IPS DF 19.7 (cell line): Measurements from ENCODE around the gene CERKL.

ENCODE experiments used
- DNase-seq: peaks from one replicate; pipeline ENCODE4 v3.0.0-alpha.2; 2013; ENCODE audit warnings: low read depth, low spot score

Gene CERKL

DNA sequence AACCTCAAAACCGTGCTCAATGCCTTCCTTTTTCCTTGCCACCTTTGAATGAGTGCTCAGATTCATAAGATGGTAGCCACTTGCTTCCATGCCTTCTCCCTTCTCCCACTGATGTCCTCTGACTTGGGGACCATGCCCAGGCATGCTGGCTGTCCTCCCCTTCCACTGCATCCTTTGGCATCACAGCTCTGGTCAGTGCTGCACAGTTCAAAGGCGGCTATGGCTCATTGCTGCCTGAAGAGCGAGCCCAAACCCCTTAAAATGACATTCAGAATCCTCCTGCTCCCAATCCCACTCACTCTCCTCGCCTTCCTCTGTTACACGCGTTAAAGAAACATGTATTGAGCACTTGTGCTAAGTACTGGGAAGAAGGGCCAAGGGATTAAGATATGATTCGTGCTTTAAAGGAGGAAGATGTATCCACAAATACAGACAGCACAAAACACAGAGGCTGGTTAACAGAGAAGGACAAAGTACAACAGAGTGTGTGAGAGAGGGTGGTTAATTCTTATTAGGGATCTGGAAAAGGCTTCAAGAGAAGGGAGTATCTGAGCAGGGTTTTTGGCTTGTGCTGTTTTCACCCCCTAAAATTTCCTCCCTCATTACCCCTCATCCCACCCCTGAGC is 81.8 kb downstream of the CERKL start:
- DNase-seq: no peak

DNA sequence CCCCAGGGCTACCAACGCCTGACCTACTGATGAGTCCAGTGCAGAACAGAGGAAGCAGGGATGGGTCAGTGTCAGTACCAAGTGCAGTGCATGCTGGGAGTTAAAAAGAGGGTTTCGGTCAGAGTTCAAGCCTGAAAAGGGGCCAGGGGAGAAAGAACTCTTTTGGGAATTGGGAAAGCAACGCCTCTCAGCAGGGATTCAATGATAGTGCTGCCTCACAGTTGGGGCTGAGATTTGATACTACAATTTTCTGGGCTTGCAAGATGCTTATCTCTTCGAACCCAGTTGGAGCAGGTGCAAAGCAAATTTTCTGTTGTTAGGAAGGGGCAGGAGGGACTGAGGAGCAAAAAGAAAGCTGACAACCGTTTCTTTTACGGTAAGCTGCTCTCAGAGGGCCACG is 82.6 kb downstream of the CERKL start:
- DNase-seq: no peak

DNA sequence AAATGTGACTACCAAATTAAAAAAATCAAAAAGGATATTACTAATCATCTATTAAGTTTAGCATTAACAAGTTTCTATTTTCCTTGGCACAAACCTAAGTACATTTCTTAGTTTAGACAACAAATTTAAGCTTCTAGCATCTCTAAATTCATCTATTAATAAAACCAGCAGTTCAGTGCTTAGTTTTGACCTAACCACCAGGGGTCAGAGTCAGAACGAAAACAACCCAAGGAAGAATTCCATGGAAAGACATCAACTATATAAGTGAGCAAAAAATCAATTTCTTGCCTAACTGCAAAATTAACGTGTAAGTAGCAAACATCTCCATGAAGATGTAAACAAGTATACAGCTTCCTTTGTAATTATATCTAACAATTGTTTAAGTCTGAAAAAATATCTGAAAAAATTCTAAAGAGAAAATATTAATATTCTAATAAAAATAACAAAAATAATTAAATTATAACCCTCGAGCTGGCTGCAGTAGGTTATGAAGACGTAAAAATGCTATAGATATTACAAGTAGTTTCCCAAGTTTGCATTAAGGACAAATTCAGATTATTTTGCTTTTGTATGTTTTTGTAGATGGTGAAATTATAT is 83.7 kb downstream of the CERKL start:
- DNase-seq: no peak

DNA sequence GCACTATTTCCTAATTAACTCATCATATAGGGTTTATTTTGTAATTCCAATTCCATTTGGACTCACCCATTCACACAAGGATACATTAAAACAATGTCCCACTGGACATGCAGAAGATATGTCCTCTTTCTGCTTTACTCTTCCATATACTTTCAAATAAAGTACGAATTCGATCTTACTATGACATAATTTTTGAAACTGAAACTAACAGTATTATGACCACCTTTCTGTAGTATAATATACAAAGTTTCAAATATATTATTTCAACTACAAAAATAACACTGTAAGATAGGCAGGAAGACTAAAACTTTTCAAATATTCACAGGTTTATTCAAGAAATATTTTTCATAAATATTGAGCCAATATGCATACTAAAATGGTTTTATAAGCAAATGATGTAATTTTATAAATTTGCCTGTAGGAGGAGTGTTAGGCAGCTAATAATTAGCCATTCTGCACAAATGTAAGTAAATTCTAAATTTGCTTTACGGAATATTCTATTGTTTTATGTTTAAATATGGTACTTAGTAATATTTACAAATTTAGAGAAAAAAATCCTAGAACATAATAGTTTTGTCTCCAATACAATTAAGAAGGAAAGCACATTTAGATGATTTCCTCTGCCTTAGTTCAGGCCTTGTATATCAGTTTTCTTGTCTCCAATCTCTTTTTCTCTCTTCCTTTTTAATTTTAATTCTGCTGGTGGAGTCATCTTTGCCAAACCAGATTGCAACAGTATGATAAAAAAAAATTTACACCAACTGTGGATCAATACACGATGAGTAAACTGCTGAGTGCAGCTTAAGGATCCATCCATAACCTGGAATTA is 85.9 kb downstream of the CERKL start:
- DNase-seq: no peak

DNA sequence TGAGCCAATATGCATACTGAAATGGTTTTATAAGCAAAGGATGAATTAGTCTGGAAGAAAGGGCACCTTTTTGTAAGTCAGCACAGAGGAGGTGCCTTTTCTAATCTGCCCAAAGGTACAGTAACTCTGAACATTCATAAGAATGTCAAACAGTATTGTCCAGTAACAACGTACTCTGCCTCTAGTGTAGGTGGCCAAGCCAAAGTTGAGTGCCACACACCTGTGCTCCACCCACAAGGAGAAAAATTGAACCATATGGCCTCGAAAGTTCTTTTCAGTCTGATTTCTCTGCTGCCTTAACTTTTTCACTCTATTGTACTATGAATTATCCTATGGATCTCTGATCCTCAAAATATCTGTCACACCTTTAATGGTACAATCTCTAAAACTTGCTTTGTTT is 86.8 kb downstream of the CERKL start:
- DNase-seq: no peak

DNA sequence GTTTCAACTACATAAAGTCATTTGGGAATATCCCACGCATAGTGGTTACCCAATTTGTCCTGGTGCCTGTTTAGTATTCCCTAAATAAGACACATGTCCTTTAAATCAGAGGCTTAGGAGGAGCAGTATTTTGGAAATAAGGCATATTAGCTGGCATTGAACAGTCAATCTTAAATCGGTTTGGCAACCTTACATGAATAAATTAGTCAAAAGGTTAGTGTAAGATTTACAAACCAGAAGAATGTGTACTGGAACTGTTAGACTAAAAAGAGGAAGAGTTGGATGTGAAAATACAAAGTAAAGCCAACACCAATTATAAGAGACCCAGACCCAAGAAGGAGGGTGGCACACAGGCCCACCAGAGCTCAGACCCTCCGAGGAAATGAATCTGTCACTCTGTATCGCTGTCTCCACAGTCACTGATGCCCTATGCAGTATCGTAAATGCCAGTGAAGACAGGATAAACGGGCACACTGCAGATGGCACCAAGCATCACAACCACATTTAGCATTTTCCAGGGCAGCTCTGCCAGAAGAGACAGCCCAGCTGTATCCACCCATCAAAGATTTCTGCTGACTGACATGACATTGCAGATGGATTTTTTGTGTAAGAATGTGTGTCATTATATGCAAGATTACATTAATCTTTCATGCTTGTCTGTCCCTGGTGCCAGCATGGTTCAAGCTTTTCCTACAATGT is 90.4 kb downstream of the CERKL start:
- no peak for DNase-seq

DNA sequence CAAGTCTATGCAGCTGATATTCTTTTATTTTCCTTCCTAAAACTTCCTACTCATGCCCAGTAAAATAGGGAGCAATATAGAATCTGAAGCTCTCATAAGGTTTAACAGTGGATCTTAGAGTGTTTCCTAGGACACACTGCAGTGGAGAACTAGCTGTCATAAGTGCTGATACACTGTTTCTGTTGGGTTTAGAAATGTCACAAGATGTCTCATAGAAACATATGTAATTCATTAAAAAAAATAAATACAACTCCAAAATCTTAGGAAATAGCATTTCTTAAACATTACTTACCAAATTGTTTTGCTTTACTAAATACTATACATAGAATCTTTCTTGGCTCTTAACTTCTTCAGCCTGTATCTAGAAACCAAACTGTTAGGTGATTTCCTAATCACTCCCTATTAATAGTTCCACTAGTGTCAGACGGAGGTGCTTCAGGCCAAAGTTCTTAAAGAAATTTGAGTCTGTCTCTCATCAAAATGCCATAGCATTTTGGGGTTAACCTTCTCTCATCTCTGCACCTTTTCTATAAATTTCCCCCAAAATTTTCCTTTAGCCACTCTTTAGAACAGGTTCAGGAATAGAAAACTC is 93.7 kb downstream of the CERKL start:
- DNase-seq: no peak

DNA sequence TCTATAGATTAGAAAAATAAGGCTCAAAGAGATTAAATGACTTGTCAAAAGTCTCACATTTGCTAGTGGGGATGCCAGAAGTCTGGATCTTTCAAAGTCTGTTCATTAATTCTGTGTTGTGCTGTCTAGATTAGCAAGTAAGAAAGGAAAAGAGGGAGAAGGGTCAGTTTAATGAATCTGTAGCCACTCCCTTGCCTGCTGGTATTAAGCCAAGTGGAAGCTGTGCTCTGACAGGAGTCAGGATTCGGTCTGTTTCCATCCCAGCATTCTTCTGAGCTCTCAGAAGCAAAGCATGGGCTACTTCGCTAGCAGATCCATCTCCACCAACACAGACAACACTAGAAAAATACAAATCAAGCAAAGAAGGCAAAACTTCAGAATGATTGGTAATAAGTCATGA is 98.5 kb downstream of the CERKL start:
- no peak for DNase-seq

DNA sequence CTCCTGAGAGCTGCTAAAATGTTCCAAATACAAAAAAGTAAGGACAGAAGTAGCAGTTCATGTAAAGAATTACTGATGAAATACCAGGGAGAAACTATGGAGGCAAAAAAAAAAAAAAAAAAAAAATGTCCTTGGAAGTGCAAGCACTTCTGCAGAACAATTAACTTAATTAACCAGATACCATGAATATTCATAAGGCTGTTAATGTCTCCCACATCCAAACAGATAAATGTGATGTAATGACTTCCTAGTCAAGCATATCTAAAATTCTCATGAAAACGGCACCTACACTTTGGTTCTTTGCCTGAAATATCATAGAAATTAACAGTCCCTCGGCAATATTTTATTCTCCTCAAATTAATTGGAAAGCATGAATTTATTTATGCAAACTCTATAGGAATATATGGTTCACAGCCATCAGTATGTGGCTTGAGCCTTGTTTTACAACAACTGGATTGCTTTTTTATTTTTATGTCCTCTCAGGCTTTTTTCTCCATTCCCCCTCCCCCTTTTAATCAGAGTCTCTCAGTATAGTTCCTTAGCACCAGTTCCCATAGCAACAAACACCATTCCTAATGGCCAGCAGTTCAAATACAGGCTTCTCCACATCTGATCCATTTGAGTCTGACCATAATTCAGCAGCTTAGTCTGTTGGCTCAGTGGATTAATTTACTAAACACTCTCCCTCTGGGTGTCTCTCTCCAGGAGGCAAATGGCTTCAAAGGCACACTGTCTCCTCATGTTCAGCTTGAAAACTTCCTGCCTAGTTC is 102.7 kb downstream of the CERKL start:
- no peak for DNase-seq

DNA sequence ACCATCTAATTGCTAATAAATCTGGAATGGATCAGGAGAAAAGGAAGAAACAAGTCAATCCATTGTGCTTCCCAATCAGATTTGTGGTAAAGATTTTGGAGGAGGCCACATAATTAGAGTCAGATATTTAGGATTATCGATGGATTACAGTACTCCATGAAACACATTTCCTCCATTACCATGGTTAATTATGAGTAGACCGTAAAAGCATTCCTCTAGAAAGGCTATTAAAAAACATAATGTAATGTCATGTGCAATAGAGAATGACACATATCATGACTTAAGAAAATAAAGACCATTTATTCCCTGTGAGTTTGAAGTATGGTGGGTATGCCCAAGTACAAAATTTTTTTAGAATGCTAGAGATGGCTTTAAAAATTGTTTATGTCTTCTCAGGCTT is 103.7 kb downstream of the CERKL start:
- no peak for DNase-seq

DNA sequence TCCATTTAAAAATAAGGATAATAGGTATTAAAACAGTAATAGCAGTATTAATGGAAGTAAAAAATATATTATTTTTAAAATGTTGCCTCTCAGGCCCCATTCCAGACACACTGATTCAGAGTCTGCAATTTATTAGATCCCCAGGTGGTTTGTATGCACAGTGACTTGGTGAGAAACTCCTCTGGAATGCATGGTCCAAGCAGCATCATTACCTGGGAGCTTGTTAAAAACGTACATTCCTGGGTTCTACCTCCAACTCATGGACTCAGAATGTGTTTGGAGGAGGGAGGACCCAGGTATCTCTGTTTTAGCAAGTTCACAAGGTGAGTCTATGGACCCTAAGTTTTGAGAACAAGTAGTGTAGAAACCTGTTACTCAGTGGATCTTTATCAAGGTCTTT is 104.1 kb downstream of the CERKL start:
- DNase-seq: no peak

DNA sequence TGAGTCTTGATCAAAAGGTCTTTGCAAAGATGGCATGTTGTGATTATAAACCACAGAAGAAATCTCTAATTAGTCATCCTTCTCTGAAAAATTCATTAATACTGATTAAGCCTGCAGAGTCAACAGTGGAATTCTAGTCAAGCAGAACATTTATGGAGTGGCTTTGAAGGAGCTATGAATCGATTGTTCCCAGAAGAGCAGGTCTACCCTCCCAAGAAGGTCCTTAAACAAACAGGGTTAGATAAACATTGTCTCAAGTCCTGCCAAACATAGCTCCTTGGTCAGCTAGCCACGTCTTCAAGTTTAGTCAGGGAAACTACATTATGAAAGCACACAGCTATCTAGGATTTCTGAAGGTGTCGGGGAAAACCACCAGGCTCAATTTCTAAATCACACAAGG is 110.8 kb downstream of the CERKL start:
- no peak for DNase-seq

DNA sequence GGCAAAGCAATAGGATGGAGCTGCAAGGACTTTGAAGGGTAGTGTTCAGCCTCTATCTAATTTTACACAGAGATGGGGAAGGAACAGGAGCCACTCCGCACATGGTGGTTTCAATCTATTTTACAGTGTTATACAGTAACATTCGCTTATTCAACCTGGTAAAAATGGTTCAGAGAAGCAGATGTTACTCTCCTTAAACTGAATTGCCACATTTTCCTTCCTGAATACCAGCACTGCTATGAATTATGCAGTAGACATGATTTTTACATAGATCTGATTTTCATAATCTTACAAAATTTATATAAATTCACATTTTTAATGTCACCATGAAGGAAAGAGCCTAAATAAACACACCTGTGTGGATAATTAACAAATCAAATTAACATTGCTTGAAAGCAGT is 114.7 kb downstream of the CERKL start:
- DNase-seq: no peak

DNA sequence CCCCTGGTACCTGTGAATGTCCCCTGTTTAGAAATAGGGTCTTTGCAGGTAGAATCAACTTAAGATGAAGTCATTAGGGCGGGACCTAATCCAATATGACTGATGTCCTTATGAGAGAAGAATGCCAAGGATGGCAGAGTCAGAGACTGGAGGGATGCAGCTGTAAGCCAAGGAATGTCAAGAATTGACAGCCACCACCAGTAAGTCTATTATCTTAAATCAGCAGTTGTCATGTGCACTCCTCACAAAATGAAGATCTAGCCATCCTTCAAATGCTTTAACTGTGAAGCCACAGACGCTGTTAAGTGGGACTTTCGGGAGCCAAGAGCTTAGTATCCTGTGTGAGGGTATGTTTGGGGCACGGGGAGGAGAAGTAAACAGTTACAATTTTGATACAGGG is 116.5 kb downstream of the CERKL start:
- DNase-seq: no peak

DNA sequence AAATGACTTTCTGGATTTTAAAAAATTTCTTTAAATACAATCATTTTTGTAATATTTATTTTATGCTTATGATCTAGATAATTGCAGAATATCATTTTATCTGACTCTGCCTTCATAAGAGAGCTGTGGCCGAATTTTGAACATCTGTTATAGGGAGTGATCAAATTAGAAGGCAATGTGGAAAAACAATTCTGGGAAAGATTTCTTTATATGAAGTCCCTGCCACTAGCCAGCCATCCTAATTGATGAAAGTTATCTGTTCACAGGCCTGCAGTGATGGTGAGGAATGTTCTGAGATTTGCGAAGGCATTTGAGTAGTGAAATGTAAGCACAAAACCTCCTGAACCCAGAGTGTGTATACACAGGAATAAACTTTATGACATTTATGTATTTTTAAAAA is 120.2 kb downstream of the CERKL start:
- DNase-seq: no peak

DNA sequence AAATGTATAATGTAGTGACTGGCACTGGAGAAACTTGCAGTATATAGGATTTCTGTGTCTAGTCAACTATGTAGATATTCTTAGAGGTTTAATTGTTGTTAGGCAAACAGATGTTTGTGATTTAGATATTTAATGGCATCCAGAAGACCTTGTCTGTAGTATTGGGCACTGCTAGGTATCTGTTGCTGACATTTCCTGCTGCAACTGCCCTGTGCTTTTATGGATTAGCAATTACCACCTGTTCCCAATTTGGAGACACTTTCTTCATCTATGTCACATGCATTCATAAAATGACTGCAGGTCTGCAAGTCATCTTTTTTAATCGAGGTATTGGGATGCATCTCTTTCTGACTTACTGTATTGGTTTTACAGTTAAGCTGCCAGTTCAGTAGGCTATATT is 128.5 kb downstream of the CERKL start:
- DNase-seq: no peak

DNA sequence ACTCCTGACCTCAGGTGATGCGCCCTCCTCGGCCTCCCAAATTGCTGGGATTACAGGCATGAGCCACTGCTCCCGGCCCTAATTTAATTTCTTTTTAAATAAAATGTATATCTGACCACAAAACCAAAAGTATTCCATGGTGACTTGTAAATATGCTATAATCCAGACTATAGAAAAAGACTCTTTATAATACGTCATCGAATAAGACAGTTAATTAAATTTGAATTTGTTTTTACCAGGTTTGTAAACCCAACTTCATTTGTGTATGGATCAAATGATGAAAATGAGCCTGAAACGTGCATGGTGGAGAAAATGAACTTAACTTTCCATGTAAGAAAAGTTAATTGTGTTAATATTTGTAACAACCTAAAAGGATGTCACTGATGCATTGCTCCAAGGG is 129.8 kb downstream of the CERKL start:
- DNase-seq: no peak

DNA sequence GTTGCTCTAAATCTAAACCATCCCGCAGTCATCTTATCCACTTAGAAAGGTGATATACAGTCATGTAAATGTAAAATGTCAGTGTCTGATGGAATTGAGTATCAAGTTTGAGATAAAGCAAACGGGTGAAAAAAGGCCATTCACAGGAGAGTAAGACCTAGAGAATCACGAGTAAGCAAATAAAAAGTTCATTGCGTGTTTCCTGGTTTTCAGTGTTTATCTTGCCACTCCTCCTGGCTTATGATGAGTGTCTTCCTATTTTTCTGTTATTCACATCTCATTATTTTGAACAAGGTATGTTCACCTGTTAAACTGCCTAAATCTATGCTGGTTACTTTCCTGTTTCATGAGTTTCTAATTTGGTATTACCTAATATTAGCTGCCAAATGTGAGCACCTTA is 130.9 kb downstream of the CERKL start:
- DNase-seq: no peak

DNA sequence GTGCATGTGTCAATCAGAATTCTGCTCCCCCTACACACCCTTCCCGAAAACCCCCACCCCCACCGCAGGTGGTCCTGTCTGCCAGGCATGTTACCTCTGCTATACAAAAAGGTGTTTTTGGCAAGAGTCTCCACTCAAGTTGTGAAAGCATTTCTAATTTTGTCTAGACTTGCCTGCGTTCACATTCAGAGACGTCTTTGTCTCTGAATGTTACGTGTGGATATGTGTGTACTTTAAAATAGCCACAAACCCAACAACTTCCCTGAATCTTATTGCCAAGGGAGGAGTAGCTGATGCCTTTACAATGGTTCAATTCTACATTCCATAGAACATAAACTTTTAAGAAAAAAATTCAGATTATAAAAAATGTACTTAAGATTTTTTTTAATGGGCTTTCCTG is 133.1 kb downstream of the CERKL start:
- DNase-seq: no peak

DNA sequence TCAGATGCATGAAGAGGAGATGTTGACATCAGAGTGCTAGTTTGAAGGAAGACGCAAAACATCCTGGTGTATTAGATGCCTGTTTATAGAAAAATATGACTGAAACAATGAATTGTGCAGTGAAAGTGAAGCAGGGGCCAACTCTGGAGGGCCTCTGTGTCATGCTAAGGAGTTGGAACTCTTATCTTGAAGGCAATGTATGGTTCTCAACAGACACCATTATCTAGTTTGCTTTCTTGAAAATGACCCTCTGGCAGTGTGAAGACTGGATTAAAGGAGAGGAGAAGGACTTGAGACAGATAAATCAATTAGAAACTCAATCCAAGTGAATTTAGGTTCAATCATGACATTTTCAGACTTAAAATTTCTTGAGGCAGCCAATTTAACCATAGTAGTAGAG is 136.7 kb downstream of the CERKL start:
- DNase-seq: no peak

DNA sequence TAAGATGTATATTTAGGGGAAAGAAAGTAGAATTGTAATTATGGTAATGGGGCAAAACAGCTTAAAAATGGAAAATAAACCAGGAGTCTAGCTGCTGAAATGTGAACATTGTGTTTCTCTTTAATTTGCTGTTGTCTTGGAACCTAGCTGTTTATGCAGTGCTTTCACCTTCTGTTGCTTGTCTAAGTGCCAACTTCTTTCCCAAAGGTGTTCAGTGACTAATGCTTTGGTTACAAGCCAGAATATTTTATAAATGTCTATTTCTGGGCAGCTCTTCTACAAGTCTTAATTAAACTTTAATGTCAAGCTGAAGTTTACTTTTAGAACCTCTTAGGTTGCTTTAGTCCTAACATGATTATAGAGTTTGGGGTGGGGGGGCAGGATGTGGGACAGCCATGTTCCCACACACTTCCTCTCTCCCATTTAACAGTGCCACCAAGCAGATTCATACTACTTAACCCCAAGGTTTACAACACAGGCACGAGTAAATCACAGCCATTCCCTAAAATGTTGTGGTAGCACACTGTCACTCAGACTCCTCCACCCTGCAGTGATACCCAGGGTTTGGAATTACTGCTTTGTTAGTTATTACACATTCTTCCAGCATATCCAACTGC is 139.1 kb downstream of the CERKL start:
- DNase-seq: no peak
